ENCODE measurements around the gene COLGALT1. TPM values are rescaled to one million over a fixed set of nuclear protein-coding genes. Genes with fewer than 3 reads are reported as not detected.

COLGALT1 gene
- total and polyA plus RNA-seq, 2 of the 8 experiments (the other 6 are each of a cell fraction or from before 2014, with no cell fraction given), result 44.7 to 58.1 TPM

GRCh38 chr19:17510220-17510993 lies 45.0 kb upstream of the COLGALT1 start:
- ChIA-PET POLR2A (ENCODE audit: partially characterized antibody) (interaction anchor here (0.6 to 6.0 kb wide), 15 partner anchors 9 to 1479 kb away, joined by 3 to 58 read pairs (median 6); partner anchors contain the start of genes NXNL1, RPL18A and SLC27A1), CTCF (ENCODE audit: partially characterized antibody) (interaction anchor here (0.6 to 14.0 kb wide), 7 partner anchors 12 to 144 kb away, joined by 3 to 130 read pairs (median 4); no protein-coding TSS in a partner anchor)
- peak overlapping the region; percentile 73 to 91 (median 79) for H3K4me3 ChIP-seq (ENCODE audit: extremely low read depth in 1 of 4, insufficient read depth in 2 of 4, low read depth in 3 of 4, low read length in 4 of 4)
- H2BK120ac ChIP-seq (replicated peaks; ENCODE audit: low read depth, low read length), result no peak overlapping the region
- H3K27ac ChIP-seq (ENCODE audit: low read depth, low read length), result no peak overlapping the region
- H4K8ac ChIP-seq (ENCODE audit: extremely low read depth, insufficient read depth, low read length), result peak overlapping the region; percentile 57; the same call in 1 of the 2 replicates
- H4K20me1 ChIP-seq (replicated peaks in 1 of 2; ENCODE audit: control insufficient read depth in 1 of 2, insufficient read depth in 2 of 2, low read length in 2 of 2), result peaks cover 0 to 4% of the 10 kb centered on the region in 2 experiments
- DNase-seq (ENCODE audit: low read depth in 1 of 2, low spot score in 2 of 2) (no peak), FAIRE-seq (no peak)
- H2BK15ac ChIP-seq (ENCODE audit: low read length), result no peak overlapping the region
- no peaks in the 10 kb centered on the region for H3K9me3 ChIP-seq (ENCODE audit: insufficient read depth in 2 of 2, low read depth in 1 of 2, low read length in 1 of 2)
- H3K14ac ChIP-seq (ENCODE audit: insufficient read length), result no peak overlapping the region
- no peak overlapping the region for H2BK20ac ChIP-seq (ENCODE audit: low read length)
- peak overlapping the region in 3 of 4 experiments; percentile 48 to 71 (median 52); a peak in 6 of 7 replicates for H3K9ac ChIP-seq (replicated peaks in 1 of 4; ENCODE audit: extremely low read depth in 1 of 4, low read depth in 3 of 4, low read length in 3 of 4)
- H3K36me3 ChIP-seq (ENCODE audit: control insufficient read depth in 2 of 4, insufficient read depth in 4 of 4, low read length in 3 of 4), result no peaks in the 10 kb centered on the region
- H3K4me1 ChIP-seq (replicated peaks in 1 of 4; ENCODE audit: control insufficient read depth in 3 of 4, insufficient read depth in 4 of 4, low read length in 3 of 4), result peaks cover 0 to 6% (median 2%) of the 10 kb centered on the region in 4 experiments; a peak in 3 of 7 replicates
- H3K79me1 ChIP-seq (ENCODE audit: low read depth, low read length), result no peaks in the 10 kb centered on the region
- peak overlapping the region; percentile 62 to 88 for H3K4me2 ChIP-seq (ENCODE audit: insufficient read depth in 1 of 2, low read depth in 2 of 2, low read length in 2 of 2)
- H3K4ac ChIP-seq (replicated peaks; ENCODE audit: insufficient read length, low read depth, low read length), result peak overlapping the region; percentile 53
- no peak overlapping the region for H3K23ac ChIP-seq (ENCODE audit: insufficient read length)
- H3K56ac ChIP-seq (replicated peaks; ENCODE audit: insufficient read length, low read depth, low read length), result no peak overlapping the region
- H3K79me2 ChIP-seq (ENCODE audit: control insufficient read depth in 1 of 2, insufficient read depth in 2 of 2, low read length in 2 of 2), result peaks cover 0 to 13% of the 10 kb centered on the region in 2 experiments; a peak in 1 of 4 replicates
- no peaks in the 10 kb centered on the region for H3K27me3 ChIP-seq (replicated peaks in 1 of 4; ENCODE audit: control insufficient read depth in 3 of 4, extremely low read depth in 1 of 4, insufficient read depth in 3 of 4, low read length in 3 of 4)
- H2AK5ac ChIP-seq (ENCODE audit: low read depth, low read length), result peak overlapping the region; percentile 65; the same call in 1 of the 2 replicates
- TF ChIP-seq POLR2AphosphoS5 (IDR thresholded peaks at IDR 0.05; ENCODE audit: low read depth, low read length) (0 out of 2 replicates have a peak, but pooled peaks have one; percentile 17), GABPA (IDR thresholded peaks at IDR 0.05; ENCODE audit: borderline replicate concordance, insufficient read depth, low read length) (no peak)
- 53% methylated on average over 13 of the region's 13 CpGs; no CpG with 5 or more reads in 1 of the 2 experiments for WGBS, 2 experiments (ENCODE audit: extremely low coverage in 1 of 2, insufficient coverage in 1 of 2, insufficient read length in 1 of 2, insufficient replicate concordance in 2 of 2, low coverage in 1 of 2, low lambda C conversion rate in 2 of 2, missing lambda C conversion rate in 1 of 2)
- H2BK12ac ChIP-seq (ENCODE audit: low read depth, low read length), result no peak overlapping the region
- H4K91ac ChIP-seq (replicated peaks; ENCODE audit: insufficient read length, low read length), result peak overlapping the region; percentile 65
- H2AFZ ChIP-seq (ENCODE audit: low read length), result no peak overlapping the region
- H3K18ac ChIP-seq (ENCODE audit: extremely low read depth, low read length), result no peak overlapping the region; the same call in 1 of the 2 replicates
- peaks cover 3% of the 10 kb centered on the region; the same call in 1 of the 2 replicates for H3K23me2 ChIP-seq (ENCODE audit: low read depth, low read length)
- no peak overlapping the region for H2BK5ac ChIP-seq (ENCODE audit: low read depth, low read length)
- peak overlapping the region; percentile 18 for H4K5ac ChIP-seq (ENCODE audit: insufficient read length, low read depth, low read length)
